NCI-H345 treated with DMSO at 0.1 percent for 48 hours (cell line): ENCODE measurements around the gene P2RY12.

Experiments used
- DNase-seq: peaks from one replicate; lab custom pipeline; 2025; ENCODE audit not compliant: unreplicated experiment; lab: John Stamatoyannopoulos, UW

Gene P2RY12

DNA sequence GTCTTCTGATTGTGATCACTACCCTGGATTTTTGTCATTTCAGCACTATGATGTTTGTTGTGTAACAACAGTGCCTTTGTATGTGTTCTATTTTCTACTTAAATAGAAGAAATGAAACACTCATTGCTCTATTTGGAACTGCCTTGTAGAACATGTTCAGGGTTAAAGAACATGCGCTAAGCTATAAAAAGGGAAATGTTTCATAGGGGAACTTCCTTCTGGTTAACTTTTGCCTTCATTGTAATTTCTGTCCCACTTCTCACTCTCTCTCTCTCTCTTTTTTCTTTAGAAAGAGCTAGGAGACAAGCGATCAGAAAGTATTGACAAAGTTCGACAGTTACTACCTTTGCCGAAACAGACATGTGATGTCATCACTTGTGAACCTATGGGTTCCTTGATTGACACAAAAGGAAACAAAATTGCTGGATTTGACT is at the start of gene P2RY12:
TSS of gene P2RY12 (minus strand) at position 13 of the 434 bp plus-strand sequence. CDS start 45,908 bp downstream, outside the sequence.
- no peak for DNase-seq

DNA sequence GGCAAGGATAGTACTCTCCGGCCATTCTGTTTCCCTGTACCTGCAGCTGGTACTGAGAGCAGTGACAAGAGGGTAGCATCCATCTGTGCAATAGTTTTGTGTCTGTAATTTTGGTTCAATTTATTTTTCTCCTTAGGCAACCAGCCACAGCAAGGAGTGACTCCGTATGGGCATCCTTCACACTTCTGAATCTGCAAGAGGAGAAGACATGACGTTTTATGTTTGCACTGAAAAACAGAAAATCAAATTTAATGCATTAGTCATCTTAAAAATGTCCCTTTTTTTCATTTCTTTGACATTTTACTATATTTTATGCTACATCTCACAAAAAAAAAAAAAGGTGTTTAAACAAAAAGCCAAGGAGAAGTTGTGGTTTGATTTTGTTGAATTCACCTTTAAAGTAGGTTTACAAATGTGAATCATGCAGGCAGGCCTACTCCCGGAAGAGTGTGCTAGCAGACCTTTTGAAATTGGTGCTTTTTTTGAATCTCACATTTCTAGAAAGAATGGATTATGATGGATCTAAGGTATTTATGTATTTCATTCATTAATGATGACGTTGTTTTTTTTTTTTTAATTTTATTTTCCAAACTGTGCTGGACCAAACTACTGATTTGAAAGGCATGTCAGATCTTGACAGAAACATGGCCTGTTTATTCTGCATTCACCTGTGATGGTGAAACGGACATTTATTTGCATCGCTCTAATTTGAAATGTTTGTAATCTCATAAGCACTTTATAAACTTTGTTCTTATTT is 48.2 kb upstream of the P2RY12 start:
- DNase-seq = no peak

DNA sequence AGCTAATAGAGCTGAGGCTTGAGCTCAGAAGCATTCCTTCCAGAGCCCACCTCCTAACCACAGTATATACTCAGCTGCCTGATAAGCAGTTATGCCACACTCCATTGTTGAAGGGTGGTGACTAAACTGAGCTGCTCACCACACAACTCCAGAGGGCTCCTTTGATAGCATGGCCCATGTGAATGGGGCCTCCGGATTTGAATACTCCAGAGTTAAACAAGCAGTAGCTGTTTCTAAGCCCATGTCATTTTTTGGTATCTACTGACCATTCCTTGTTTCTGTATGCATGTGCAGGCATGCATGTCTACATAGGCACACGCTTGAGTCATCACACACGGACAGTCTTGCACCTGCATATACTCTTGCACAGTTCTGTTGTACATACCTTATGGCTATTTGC is 47.4 kb upstream of the P2RY12 start:
- no peak for DNase-seq

DNA sequence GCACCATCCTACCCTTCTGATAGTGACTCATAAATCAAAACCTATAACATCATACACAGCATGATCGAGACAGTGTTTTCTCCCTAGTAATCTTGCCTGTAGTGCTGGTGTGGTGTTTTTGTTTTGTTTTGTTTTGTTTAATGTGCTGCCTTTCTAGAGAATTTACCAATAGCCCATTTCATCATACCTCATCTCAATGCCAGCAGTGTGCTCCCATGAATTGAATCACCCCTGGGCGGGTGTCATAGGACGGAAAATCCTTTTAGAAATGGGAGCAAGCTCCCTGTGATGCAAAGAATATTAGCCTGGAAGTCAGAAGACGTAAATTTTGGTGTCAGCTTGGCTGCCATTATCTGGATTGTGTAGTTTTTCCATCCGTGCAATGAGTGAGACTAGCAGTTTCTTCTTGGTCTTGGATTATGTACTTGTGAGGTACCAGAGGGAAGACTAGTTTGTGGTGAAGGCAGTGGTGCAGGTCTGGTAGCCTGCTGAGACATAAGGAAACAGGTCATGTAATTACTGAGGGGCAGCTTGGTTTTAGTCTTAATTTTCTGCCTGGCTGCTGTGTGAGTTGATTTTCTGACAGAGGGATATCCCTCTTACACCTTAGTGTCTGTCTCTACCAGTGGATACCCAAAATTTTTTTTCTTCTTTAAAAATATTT is 46.4 kb upstream of the P2RY12 start:
- no peak for DNase-seq

DNA sequence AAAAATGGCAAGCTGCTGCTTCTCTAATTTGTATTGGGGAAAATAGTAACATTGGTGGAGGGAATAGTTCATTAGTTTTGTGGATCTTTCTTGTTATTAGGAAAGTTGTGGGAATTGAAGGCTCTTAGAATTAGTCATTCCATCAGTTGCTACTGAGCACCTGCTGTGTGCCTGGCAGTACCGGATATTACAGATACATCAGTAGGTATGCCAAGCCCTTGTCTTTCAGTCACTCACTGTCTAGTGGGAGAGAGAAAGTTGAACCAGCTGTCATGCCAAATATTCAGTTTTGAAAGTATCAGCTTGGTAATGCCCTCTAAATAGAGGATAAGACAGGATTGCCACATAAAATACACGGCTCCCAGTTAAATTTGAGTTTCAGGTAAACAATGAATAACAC is 43.8 kb upstream of the P2RY12 start:
- DNase-seq = no peak

DNA sequence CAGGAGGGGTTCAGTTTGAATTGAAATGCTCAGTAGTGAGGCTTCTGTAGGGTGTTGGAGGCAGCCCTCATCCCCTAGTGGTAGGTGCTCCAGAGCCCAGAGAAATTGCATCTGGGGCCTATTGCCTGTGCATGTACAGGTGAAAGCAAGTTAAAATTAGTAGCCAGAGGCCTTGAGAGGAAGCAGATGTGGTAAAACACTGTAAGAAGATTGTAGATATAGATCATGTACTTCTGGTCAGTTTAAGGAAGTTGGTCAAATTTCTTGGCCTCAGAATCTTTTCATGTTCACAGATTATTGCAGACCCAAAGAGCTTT is 41.7 kb upstream of the P2RY12 start:
- DNase-seq = no peak

DNA sequence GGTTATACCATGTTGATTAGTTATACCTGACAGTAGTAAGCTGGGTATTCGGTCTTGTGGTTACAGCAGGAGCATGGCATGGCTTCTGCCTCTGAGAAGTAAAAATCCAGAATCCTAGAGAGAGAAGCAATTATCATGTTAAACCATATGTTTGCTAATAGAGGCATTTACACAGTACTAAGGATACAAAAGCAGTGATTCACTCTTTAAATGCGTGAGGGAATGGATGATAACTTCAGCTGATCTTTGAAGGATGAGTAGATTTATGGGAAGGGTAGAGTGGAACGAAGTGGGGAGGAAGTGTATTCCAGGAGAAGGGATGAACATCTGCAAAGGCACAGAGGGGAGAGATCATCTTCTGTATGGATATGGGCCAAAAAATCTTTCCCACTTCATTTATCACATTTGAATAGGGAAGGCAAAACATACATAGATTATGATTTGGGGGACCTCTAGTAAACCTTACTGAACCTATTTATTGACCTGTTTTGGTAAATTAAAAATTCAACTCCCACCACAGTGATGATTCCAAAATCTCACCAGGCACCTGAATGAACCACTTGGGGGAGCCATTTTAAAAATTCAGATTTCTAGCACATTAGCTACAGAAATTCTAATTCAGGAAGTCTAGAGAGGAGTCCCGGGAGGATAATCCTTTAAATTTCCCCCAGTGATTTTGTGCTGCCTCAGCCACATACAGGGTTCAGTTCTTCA is 41.2 kb upstream of the P2RY12 start:
- DNase-seq = no peak

DNA sequence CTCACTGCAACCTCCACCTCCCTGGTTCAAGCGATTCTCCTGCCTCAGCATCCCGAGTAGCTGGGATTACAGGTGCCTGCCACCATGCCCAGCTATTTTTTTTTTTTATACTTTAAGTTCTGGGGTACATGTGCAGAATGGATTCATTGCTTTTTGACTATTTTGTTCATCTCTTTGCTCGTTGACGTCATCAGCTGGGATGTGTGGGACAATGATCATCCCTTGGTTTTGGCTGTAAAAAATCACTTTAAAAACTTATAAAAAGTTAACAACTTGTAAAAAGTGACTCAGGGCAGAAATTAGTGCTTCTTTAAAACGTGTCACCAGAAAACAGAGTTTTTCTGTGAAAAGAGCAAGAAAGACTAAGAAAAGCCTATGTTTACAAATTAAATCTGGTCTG is 38.5 kb upstream of the P2RY12 start:
- no peak for DNase-seq

DNA sequence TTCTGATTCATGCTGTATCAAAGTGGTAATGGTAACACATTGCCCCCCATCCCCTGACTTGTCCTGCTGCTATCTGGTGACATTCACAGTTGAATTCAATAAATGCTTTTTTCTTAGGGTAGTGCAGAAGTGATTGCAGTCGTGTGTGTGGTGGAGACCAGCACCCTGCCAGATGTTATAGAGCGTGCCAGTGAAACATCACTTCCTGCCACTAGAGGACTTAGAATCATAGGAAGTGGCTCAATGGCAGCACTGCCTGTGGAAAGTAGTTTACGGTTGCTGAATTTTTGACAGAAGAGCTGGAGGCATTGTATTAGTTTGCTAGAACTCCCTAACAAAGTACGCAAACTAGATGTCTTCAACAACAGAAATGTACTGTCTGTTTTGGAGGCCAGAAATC is 37.4 kb upstream of the P2RY12 start:
- no peak for DNase-seq

DNA sequence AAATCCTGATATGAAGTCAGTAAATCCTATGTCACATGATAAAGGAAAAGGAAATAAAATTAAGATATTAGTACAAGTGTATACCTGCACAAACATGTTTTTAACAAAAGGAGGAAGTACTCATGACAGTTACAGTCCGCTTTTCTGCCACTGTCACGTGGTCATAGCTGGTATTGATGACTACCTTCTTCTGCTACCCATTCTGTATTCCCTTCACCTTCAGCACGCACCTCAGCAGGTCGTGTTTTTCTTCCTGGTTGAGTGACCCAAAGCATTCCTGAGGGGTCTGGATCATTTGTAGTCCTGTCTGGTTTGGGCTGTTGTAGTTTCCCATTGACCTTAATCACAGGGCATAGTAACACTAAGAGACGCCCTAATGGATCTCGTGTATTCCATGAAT is 35.3 kb upstream of the P2RY12 start:
- no peak for DNase-seq

DNA sequence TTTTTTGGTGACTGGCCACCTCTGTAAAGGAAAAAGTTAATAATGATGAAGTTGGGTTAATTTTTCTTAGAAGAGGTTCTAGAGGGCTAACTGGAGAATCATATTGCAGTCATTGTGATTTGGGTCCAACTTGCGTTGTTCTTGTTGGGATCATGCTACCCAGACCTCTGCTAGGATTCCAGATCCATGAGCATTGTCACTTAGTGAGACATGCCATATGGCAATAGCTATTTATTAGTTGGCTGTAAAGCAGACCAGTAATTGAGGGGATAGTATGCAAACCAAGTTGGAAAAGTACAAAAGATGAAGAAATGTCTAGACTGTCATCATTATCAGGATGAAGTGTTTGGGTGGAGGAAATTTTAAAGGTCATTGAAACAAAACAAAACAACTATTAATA is 30.7 kb upstream of the P2RY12 start:
- DNase-seq = no peak

DNA sequence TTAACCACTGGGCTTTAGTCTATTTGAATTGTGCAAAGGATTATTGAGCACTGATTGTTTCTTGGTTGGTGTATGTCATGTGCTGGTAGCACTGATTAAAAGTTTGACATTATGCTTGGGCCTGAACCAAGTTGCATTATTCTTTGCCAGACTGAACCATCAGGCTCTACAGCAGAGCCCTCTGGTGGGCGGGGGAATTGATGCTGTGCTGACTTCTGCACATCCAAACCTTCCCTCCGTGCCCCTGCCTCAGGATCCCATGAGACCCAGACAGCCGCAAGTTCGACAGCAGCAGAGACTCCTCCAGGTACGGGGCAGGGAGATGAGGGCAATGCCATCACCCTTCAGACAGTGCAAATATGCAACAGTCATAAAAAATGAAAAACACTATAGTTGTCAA is 28.4 kb upstream of the P2RY12 start:
- no peak for DNase-seq

DNA sequence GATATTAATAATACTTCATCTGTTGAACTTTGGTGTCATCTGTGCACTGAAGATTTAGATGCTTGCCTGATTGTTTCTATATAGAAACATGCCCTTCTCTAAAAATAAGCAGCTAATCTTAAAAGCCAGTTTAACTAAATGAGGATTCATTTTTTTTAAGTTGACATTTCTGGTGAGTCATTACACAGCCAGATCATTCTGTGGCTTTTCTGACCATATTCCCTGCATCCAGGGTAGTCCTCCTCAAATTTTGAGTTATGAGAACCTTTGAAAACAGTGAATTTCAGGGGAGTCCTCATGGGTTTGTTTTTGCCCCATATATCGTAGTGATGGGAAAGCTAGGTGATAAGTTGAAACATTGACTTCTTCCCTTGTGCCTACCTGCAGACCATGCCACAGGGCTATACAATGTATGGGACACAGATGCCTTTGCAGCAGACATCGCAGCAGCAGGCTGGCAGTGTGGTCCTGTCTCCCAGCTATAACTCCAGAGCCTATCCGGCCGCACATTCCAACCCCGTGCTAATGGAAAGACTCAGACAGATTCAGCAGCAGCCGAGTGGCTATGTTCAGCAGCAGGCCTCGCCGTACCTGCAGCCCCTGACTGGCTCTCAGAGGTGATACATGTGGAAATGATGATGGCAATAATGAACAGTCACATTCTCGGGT is 26.5 kb upstream of the P2RY12 start:
- no peak for DNase-seq

DNA sequence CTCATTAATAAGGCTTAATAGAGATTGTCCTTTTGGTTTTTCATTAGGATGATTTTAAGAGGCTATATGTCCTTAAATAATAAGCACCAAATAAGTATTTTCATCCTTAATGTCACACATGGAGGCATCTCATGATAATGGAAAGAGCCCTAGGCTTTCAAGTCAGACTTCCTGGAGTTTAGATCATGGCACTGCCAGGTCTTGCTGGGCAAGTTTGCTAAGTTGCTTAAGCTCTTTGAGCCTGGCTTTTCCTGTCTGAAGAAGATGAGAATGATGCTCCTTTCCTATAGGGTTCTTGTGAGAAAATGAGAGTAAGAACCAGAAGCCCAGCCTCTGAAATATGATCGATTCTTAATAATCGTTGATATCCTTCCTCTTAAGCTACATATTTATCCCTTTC is 23.4 kb upstream of the P2RY12 start:
- no peak for DNase-seq

DNA sequence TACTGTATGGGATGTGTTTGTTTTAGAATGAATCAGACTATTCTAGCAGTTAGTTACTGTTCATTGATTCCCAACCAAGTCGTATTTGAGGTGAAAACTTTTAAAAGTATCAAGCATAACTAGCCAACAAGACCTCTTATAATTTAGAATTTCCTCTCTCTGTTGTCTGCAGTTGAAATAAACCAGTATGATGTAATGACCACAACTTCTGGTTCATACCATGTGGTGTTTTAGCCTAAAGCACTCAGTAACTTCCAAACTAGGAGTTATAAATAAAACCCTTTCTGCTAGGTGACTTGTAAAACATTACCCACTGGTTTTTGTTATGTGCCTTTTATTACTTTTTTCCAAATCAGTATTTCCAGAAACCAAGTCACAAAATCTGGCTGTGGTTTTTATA is 19.8 kb upstream of the P2RY12 start:
- DNase-seq = no peak

DNA sequence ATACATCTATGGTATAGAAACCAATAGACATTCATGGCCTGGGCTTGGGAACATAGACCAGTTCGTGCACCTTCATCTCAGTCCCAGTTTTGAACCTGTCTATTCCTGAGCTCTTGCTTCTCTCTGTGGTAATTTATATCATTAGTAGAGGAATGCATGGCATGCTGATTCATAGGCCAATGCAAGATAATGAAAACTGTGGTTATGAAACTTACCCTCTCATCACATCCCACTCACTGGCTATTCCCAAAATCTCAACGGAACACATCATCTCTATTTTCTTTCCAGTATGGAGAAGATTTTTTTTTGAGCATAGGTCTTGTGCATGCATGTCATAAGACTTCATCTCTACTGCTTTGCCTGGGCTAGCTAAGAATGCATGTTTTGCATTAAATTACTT is 18.7 kb upstream of the P2RY12 start:
- DNase-seq = no peak

DNA sequence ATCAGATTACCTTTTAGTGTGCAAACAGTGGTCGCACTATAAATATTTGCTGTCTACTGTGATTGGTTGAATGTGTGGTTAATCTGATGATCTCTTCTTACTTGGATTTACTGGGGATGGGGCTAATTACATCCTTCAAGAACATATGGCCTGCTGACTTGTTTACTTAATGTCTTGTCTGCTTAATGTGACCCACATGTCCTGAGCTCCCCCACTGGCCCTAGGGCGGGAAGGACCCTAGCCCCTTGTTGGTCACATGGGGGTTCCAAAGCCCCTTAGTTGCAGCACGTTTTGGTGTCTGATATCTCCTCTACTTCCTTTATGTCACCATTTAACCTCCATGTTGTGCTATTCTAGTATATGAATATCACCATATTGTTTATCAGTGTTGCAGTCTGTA is 17.8 kb upstream of the P2RY12 start:
- no peak for DNase-seq

DNA sequence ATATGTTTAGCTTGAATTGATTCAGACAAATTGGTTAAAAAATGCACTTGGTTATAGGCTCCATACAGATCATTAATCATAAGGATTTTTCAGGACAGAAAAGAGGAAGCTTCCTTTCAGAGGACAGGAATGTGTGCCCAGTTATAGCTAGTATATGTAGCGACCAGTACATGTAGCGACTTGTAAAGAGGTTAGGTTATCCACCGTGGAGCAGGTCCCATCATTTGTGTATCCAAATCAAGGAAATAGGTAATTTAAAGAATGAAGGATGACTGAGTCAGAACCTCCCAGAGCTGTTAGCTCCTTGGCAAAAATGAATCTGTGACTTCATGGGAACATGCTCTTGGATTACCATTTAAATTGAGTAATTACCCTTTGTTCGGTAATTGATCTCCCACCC is 15.8 kb upstream of the P2RY12 start:
- no peak for DNase-seq

DNA sequence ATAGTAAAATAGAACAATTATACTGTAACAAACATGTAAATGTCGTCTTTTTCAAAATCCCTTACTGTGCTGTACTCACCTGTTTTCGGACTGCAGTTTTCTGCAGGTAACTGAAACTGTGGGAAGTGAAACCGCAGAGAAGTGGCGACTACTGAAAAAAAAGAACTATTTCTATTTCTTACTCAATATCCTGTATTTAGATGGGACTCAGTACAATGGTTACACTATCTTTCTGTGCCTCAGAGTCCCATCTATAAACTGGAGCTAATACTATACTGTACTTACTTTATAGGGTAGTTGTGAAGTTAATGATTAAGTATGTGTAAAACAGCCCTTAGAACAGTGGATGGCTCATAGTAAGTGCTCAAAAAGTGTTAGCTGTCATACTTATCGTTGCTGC is 14.3 kb upstream of the P2RY12 start:
- DNase-seq = no peak

DNA sequence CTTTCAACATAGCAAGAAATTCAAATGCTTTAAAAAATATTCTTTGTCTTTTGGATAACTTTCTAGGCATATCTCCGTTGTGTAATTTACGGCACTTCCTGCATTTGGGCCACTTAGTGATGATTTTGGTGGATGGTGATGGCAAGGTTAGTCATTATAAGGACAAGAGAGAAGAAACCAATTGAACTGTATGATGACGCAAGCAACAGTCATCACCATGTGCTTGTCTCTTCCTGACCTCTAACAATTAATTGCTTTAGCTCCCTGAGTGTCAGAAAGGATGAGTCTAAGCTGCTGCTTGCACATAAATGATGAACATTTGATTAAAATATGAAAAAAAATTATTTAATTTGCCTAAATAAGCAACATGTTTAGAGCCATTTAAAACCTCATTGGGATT is 11.3 kb upstream of the P2RY12 start:
- DNase-seq = no peak

DNA sequence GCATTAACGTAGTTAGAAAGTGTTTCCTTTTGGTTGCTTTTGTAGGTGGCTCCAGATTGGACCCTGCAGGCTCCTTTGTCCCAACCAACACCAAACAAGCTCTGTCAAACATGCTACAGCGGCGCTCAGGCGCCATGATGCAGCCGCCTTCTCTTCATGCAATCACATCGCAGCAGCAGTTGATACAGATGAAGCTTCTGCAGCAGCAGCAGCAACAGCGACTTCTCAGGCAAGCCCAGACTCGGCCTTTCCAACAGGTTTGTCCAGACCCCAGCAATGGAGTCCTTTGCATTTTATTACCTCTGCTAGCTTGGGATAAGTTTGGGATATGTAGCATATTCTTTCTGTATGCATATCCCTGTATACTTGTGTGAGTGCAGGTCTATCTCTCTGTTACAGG is 10.1 kb upstream of the P2RY12 start:
- DNase-seq = no peak

DNA sequence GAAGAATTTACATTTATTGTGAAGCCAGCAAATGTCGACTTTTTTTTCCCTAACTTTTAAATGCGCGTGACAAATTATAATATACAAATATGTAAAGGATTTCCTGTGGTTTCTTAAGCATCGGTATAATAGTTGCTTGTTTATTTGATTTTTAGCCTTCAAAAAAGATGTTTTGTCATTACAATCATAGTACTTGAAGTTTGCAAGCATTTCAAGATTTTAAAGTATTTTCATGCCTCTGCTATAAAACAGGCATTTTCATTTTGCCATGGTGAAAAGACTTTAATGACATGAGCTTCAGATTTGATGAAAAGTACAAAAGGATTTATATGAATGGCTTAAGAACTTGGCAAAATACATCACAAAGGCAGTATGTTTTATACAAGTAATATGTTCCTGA is 9.4 kb upstream of the P2RY12 start:
- DNase-seq = no peak
